GM12875 (cell line): ENCODE results near the gene IGF2R.

Source experiments
- H3K4me3 ChIP-seq: one replicate; pipeline ENCODE4 v1.5.1; 2011; ENCODE audit warnings: low read depth, low read length, control low read depth
- TF ChIP-seq, protein P1 (sequence below): IDR thresholded peaks from 2 replicates; pipeline ENCODE4 v1.5.1; 2011; ENCODE audit warnings: low read depth, mild to moderate bottlenecking, control low read depth, inconsistent platforms, low read length, moderate library complexity, borderline replicate concordance; ENCODE audit not compliant: insufficient read depth

IGF2R gene

DNA sequence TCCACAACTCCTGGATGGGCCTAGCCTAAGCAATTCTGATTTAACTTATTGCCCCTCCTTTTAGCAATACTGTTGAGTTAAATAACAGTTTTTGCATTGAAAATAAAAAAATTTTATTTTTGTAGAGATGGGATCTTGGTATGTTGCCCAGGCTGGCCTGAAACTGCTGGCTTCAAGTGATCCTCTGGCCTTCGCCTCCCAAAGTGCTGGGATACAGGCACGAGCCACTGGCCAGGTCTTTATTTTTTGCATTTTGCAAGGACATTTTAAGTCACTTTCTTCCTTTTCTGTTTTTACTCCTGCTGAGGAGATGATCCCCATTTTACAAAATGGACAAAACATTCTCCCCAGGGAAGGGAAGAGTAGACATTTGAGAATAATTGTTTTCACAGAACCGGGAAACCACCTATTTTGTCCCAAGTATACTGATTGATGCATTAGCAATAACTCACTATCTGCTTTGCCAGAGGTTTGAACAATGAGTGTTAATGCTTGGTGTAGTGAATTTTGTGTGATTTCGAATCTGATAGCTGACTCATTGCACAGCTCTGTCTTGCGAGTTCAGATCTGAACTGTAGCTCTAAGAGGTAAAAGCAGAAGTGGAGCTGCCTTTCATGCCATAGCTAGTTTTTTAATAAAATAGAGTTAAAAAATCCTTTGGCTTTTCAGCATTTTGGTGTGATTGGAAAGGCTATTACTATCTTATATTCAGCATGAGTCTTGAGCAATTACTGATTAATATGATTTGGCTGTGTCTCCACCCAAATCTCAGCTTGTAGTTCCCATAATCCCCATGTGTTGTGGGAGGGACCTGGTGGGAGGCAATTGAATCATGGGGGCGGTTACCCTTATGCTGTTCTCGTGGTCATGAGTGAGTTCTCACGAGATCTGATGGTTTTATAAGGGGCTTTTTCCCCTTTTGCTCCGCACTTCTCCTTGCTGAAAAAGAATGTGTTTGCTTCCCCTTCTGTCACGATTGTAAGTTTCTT, 20.9 kb downstream of the IGF2R start:
- H3K4me3 ChIP-seq: no peak overlapping the region
- TF ChIP-seq, protein P1, sequence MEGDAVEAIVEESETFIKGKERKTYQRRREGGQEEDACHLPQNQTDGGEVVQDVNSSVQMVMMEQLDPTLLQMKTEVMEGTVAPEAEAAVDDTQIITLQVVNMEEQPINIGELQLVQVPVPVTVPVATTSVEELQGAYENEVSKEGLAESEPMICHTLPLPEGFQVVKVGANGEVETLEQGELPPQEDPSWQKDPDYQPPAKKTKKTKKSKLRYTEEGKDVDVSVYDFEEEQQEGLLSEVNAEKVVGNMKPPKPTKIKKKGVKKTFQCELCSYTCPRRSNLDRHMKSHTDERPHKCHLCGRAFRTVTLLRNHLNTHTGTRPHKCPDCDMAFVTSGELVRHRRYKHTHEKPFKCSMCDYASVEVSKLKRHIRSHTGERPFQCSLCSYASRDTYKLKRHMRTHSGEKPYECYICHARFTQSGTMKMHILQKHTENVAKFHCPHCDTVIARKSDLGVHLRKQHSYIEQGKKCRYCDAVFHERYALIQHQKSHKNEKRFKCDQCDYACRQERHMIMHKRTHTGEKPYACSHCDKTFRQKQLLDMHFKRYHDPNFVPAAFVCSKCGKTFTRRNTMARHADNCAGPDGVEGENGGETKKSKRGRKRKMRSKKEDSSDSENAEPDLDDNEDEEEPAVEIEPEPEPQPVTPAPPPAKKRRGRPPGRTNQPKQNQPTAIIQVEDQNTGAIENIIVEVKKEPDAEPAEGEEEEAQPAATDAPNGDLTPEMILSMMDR: no peak

DNA sequence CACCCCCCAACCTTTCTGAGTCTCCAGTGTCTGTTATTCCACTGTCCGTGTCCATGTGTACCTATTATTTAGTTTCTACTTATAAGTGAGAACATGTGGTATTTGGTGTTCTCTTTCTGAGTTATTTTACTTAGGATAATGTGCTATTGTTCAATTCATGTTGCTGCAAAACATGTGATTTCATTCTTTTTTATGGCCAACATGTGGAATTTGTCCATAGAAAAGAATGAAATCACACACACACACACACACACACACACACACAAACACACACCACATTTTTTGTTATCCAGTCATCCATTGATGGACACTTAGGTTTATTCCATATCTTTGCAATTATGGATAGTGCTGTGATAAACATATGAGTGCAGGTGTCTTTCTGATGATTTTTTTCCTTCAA, 23.5 kb downstream of the IGF2R start:
- TF ChIP-seq, protein P1: no peak
- H3K4me3 ChIP-seq: no peak overlapping the region

DNA sequence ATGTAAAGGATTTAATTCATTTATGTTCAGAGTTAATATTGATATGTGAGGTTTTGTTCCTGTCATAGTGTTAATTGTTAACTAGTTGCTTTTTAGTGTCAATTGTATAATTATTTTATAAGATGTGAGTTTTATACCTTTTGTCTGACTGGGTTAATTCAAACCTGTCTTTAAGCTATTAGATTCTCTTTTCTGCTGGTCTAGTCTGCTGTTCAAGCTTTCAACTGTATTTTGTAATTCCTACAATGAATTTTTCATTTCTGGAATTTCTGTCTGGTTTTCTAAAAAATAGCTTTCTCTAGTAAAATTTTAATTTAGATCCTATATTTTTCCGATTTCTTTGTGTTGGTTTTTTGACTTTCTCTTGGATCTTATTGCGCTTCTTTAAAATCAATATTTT, 26.5 kb downstream of the IGF2R start:
- H3K4me3 ChIP-seq: no peak overlapping the region
- TF ChIP-seq, protein P1: no peak

DNA sequence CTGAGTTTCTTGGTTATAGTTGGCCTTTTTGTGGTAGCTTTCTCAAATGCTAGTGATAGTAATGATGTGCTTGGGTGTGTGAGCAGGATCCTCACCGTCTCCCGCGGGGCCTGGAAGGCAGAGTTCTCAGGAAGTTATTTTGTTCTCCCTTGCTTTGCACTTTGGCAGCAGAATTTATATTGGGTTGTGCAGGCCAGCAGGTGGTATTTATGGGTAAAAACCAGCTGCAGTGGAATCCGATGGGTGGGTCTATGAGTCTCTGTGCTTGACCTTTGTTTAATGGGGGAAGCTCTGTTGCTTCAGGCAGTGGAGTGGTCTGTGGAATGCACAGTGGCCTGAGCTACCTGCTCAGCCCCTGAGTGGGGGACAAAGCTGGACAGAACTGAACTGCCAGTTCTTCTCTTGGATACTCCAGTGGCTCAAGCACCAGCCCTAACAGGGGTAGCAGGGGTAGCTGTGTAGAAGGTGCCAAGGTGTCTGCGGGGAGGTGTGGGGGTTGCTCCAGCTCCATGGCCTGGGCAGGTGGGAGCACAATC, 27.3 kb downstream of the IGF2R start:
- TF ChIP-seq, protein P1: no peak
- H3K4me3 ChIP-seq: no peak overlapping the region

DNA sequence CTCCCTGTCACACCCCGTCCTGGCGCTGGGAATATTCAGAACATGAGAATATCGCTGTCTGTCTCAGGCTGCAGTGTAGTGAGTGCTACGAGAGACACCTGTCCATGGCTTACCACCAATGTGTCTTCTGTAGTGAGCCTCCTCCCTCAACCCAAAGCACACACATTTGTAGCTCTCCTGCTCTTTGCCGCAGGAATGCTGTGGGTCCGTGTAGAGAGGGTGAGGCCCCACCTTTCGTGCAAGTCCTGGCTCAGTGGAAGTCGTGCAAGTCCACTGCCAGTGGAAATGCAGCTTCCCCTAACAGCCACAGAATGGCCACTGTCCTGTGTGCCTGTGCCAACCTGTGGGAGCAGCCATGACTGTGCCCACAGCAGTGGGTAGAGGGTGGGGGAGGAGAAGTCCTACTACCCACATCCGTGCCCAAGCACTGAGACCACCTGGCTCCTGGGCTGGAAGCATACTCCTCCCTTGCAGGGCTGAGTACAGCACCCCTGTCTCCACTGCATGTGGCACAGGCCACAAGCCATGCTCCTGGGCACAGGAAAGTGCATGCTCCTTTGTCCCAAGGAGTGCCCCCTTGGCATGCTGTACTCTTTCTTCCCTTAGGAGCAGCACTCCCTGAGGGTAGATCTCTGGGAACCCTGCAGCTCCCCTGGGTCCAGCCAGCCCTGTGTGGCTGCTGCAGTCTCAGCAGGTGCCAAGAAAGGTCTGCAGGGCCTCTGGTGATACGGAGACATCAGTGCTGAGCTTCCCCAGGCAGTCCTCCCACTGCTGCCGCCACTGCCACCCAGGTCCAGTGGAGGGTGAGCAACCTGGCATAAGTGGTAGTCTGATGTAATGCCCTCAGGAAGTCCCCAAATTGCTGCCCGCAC, 28.0 kb downstream of the IGF2R start:
- no peak overlapping the region for H3K4me3 ChIP-seq
- TF ChIP-seq, protein P1: no peak

DNA sequence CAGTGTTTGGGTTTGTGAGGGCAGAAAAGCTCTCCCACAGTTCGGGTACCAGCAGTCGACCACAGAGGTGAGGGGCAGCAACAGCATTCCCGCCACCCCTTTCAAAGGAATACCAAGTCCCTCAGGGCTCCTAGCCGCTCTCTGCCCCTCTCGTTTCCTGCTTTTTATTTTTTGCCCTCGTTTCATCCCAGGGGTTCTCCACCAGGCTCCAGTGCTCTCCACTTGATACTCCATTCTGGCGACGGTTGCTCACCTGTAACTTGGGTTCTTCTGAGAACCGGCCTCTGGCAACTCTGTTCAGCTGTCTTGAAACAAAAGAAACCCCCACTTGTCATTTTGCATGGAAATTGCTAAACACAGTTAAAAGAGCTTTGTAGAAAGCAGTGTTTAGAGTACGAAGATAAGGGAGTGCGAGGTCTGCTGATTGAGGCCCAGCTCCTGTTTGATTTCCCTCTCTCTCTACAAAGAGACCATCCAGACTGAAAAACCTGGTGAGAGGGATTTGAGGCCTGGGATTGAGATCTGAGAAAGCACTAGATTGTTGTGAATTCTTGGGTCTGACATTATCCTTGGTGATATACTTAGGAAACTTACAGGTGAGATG, 28.7 kb downstream of the IGF2R start:
- H3K4me3 ChIP-seq: no peak overlapping the region
- TF ChIP-seq, protein P1: no peak
